Lower leg skin (tissue), 3 donors: ENCODE data around the gene LACC1.

Experiments used
- CTCF ChIP-seq, 3 donors: fragments of 450-650 bp; IDR thresholded peaks; one replicate each; pipeline ENCODE4 v1.5.1; 2016; ENCODE audit warnings: antibody characterized with exemption in 3 of 3, mild to moderate bottlenecking in 3 of 3, moderate library complexity in 2 of 3
- POLR2A ChIP-seq, 2 donors: fragments of 450-650 bp; IDR thresholded peaks; one replicate each; pipeline ENCODE4 v1.6.1; 2016 to 2017; ENCODE audit warnings: antibody characterized with exemption in 2 of 2, mild to moderate bottlenecking in 1 of 2, moderate library complexity in 1 of 2

- no peak for TF ChIP-seq CTCF (IDR thresholded peaks at IDR 0.05)
- TF ChIP-seq POLR2A (IDR thresholded peaks at IDR 0.05), result no peak
These were observed 56.9 kb downstream of the LACC1 start for GRCh38 chr13:43936647-43937046.
